GM23338 (cell line): Measurements from ENCODE around the gene TM9SF4. TPM values are rescaled to one million over a fixed set of nuclear protein-coding genes. Genes with fewer than 3 reads are reported as not detected.
A peak's percentile ranks its signal among the peaks of the same experiment; 100 is the strongest.

Experiments
- ATAC-seq: fragments of 200-7000 bp; cut with Tn5 transposase; 3 replicates; pipeline ENCODE4 v1.9.1; 2020
- DNase-seq: peaks from one replicate; pipeline ENCODE4 v3.0.0-alpha.2; 2015; ENCODE audit warnings: low spot score
- H2AFZ ChIP-seq: fragments of 200-600 bp; sonication (generic); 2 replicates; pipeline ENCODE4 v1.8.0; 2016; ENCODE audit warnings: antibody characterized with exemption, mild to moderate bottlenecking, moderate library complexity
- H3F3A ChIP-seq: fragments of 200-600 bp; sonication (generic); replicated peaks from 2 replicates; pipeline ENCODE4 v1.8.0; 2017; ENCODE audit warnings: antibody characterized with exemption, mixed run types, low read depth
- H3K27ac ChIP-seq: fragments of 200-600 bp; sonication (generic); 2 replicates; pipeline ENCODE4 v1.6.1; 2016; ENCODE audit warnings: low read depth
- H3K27me3 ChIP-seq: fragments of 200-600 bp; sonication (generic); 2 replicates; pipeline ENCODE4 v1.8.0; 2016; ENCODE audit warnings: mild to moderate bottlenecking, mixed run types, moderate library complexity; ENCODE audit not compliant: insufficient read depth
- H3K36me3 ChIP-seq: fragments of 200-600 bp; sonication (generic); 2 replicates; pipeline ENCODE4 v1.8.0; 2016; ENCODE audit warnings: mild to moderate bottlenecking; ENCODE audit not compliant: insufficient read depth
- H3K4me1 ChIP-seq: fragments of 200-600 bp; sonication (generic); 2 replicates; pipeline ENCODE4 v1.8.0; 2016; ENCODE audit warnings: mild to moderate bottlenecking, moderate library complexity; ENCODE audit not compliant: insufficient read depth
- H3K4me2 ChIP-seq: fragments of 200-600 bp; sonication (generic); 2 replicates; pipeline ENCODE4 v1.7.1; 2017; ENCODE audit warnings: mixed run types
- H3K4me3 ChIP-seq: fragments of 200-600 bp; sonication (generic); 2 replicates; pipeline ENCODE4 v1.6.1; 2016; ENCODE audit warnings: mixed run types
- H3K79me2 ChIP-seq: fragments of 200-600 bp; sonication (generic); replicated peaks from 2 replicates; pipeline ENCODE4 v1.8.0; 2017; ENCODE audit warnings: mild to moderate bottlenecking; ENCODE audit not compliant: insufficient read depth
- H3K9me2 ChIP-seq: fragments of 200-600 bp; sonication (generic); 2 replicates; pipeline ENCODE4 v1.8.0; 2017; ENCODE audit not compliant: insufficient read depth
- H4K20me1 ChIP-seq: fragments of 200-600 bp; sonication (generic); replicated peaks from 2 replicates; pipeline ENCODE4 v1.8.0; 2017; ENCODE audit warnings: mild to moderate bottlenecking; ENCODE audit not compliant: insufficient read depth
- H3K27ac Mint-ChIP-seq: 2 replicates; pipeline ENCODE4 v1.8.0; 2020; ENCODE audit warnings: inconsistent platforms, mild to moderate bottlenecking, moderate library complexity, mixed read lengths
- H3K27me3 Mint-ChIP-seq: 3 replicates; pipeline ENCODE4 v1.8.0; 2022; ENCODE audit warnings: low read depth, mild to moderate bottlenecking, moderate library complexity, mixed read lengths, inconsistent platforms; ENCODE audit not compliant: insufficient read depth, poor library complexity
- H3K36me3 Mint-ChIP-seq: 3 replicates; pipeline ENCODE4 v1.8.0; 2021; ENCODE audit warnings: low read depth, mild to moderate bottlenecking, inconsistent platforms, moderate library complexity, mixed read lengths
- H3K4me1 Mint-ChIP-seq: 3 replicates; pipeline ENCODE4 v1.8.0; 2020; ENCODE audit warnings: mild to moderate bottlenecking, inconsistent platforms, mixed read lengths
- H3K4me3 Mint-ChIP-seq: 3 replicates; pipeline ENCODE4 v1.8.0; 2021; ENCODE audit warnings: moderate library complexity, mild to moderate bottlenecking, inconsistent platforms, mixed read lengths
- H3K9me3 Mint-ChIP-seq: 3 replicates; pipeline ENCODE4 v1.8.0; 2020; ENCODE audit warnings: moderate library complexity, mild to moderate bottlenecking, inconsistent platforms, mixed read lengths
- CREB1 ChIP-seq: fragments of 250-450 bp; sonication (Bioruptor Pico); IDR thresholded peaks from 2 replicates; pipeline ENCODE4 v1.5.0; 2020; ENCODE audit warnings: low read depth, mild to moderate bottlenecking, moderate library complexity
- ETS1 ChIP-seq: IDR thresholded peaks from 2 replicates; pipeline ENCODE4 v1.6.1; 2016; ENCODE audit warnings: antibody characterized with exemption
- EZH2 ChIP-seq: fragments of 200-600 bp; sonication (generic); IDR thresholded peaks from one replicate; pipeline ENCODE4 v1.8.0; 2017; ENCODE audit warnings: antibody characterized with exemption, mild to moderate bottlenecking, low read depth; ENCODE audit not compliant: unreplicated experiment
- EZH2phosphoT487 ChIP-seq: fragments of 200-600 bp; sonication (generic); IDR thresholded peaks from one replicate; pipeline ENCODE4 v1.8.1; 2018; ENCODE audit warnings: antibody characterized with exemption; ENCODE audit not compliant: unreplicated experiment
- JUNB ChIP-seq: IDR thresholded peaks from one replicate; pipeline ENCODE4 v1.6.1; 2016; ENCODE audit warnings: antibody characterized with exemption; ENCODE audit not compliant: unreplicated experiment
- NANOG ChIP-seq: IDR thresholded peaks from 2 replicates; pipeline ENCODE4 v1.6.1; 2016; ENCODE audit warnings: antibody characterized with exemption, borderline replicate concordance
- POLR2AphosphoS5 ChIP-seq: IDR thresholded peaks from 2 replicates; pipeline ENCODE4 v1.6.1; 2016; ENCODE audit warnings: antibody characterized with exemption, low read depth
- REST ChIP-seq: IDR thresholded peaks from one replicate; pipeline ENCODE4 v1.6.1; 2018; ENCODE audit warnings: antibody characterized with exemption; ENCODE audit not compliant: unreplicated experiment
- STAT1 ChIP-seq: IDR thresholded peaks from one replicate; pipeline ENCODE4 v1.6.1; 2016; ENCODE audit warnings: antibody characterized with exemption; ENCODE audit not compliant: unreplicated experiment
- ZNF114 ChIP-seq: fragments of 250-450 bp; sonication (Bioruptor Pico); IDR thresholded peaks from 2 replicates; pipeline ENCODE4 v1.5.0; 2020; ENCODE audit warnings: mild to moderate bottlenecking, moderate library complexity
- ZNF331 ChIP-seq: fragments of 250-450 bp; sonication (Bioruptor Pico); IDR thresholded peaks from 2 replicates; pipeline ENCODE4 v1.5.0; 2020; ENCODE audit warnings: low read depth, mild to moderate bottlenecking, moderate library complexity
- polyA plus RNA-seq: library from polyadenylated mRNA; unstranded; fragments of >200 nt; fragmentation: Nextera tagmentation; extraction: Ambion mirVana; gene quantifications from 2 replicates; pipeline ENCODE4 v1.2.1, GENCODE V29; 2016
- total RNA-seq: library from RNA; depleted of rRNA; stranded (reverse); fragments of >200 nt; shearing (Covaris generic); gene quantifications from 2 replicates; pipeline ENCODE4 v1.2.3, GENCODE V29; 2014
- TF ChIP-seq, protein P1 (sequence below), 2 experiments: fragments of 200-600 bp in 1 of 2; sonication (generic) in 1 of 2; conservative IDR thresholded peaks; 2 replicates each; pipeline versions ENCODE4 v1.5.1 to v1.6.1; 2016 to 2017; ENCODE audit warnings: antibody characterized with exemption in 2 of 2, low read depth in 2 of 2, mild to moderate bottlenecking in 2 of 2, moderate library complexity in 1 of 2
- TF ChIP-seq, protein P2 (sequence below): fragments of 250-450 bp; sonication (Bioruptor Pico); IDR thresholded peaks from 2 replicates; pipeline ENCODE4 v1.5.0; 2020; ENCODE audit warnings: mild to moderate bottlenecking, moderate library complexity

TM9SF4 gene
- total and polyA plus RNA-seq, 2 experiments from 2014 or later = 20.4 to 52.6 TPM

DNA sequence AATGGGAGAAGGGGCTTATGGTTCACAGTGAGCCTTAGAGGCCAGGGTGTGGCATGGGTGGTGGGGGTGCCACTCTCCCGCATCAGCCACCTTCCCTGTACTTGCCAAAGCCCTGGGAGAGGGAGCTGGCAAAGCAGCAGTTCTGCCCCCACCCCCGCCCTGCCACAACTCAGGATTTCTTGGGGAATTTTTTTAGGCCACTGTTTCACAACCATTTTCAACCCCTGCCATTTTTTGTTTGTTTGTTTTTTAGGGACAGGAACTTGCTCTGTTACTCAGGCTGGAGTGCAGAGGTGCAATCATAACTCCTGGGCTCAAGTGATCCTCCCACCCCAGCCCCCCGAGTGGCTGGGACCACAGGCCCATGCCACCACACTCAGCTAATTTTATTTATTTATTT lies 22.4 kb upstream of the TM9SF4 start:
- Mint-ChIP-seq H3K4me3 (no peak overlapping the region), H3K27me3 (peaks cover 13% of the 10 kb centered on the region), H3K27ac (no peak overlapping the region), H3K4me1 (peaks cover 36% of the 10 kb centered on the region), H3K9me3 (peaks cover 6% of the 10 kb centered on the region; the same call in 2 of the 3 replicates), H3K36me3 (no peaks in the 10 kb centered on the region; the same call in 1 of the 3 replicates)
- Histone ChIP-seq H3K36me3 (no peaks in the 10 kb centered on the region), H3K4me1 (peaks cover 25% of the 10 kb centered on the region), H4K20me1 (no peaks in the 10 kb centered on the region), H3K4me3 (no peak overlapping the region), H3K27ac (no peak overlapping the region), H3K9me2 (no peaks in the 10 kb centered on the region), H2AFZ (peak overlapping the region; percentile 69; the same call in 1 of the 2 replicates), H3K4me2 (no peak overlapping the region), H3K27me3 (no peaks in the 10 kb centered on the region), H3F3A (peaks cover 23% of the 10 kb centered on the region), H3K79me2 (no peaks in the 10 kb centered on the region)
- DNase-seq (no peak), ATAC-seq (no peak)
- TF ChIP-seq EZH2phosphoT487 (no peak), ETS1 (no peak), ZNF331 (CRISPR knock-in tag) (no peak), POLR2AphosphoS5 (no peak), ZNF114 (no peak), NANOG (no peak), REST (no peak), CREB1 (CRISPR knock-in tag) (no peak), EZH2 (no peak), STAT1 (no peak), JUNB (no peak)
- TF ChIP-seq, protein P1, sequence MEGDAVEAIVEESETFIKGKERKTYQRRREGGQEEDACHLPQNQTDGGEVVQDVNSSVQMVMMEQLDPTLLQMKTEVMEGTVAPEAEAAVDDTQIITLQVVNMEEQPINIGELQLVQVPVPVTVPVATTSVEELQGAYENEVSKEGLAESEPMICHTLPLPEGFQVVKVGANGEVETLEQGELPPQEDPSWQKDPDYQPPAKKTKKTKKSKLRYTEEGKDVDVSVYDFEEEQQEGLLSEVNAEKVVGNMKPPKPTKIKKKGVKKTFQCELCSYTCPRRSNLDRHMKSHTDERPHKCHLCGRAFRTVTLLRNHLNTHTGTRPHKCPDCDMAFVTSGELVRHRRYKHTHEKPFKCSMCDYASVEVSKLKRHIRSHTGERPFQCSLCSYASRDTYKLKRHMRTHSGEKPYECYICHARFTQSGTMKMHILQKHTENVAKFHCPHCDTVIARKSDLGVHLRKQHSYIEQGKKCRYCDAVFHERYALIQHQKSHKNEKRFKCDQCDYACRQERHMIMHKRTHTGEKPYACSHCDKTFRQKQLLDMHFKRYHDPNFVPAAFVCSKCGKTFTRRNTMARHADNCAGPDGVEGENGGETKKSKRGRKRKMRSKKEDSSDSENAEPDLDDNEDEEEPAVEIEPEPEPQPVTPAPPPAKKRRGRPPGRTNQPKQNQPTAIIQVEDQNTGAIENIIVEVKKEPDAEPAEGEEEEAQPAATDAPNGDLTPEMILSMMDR (conservative IDR thresholded peaks at IDR 0.05; ENCODE audit: low read depth in 2 of 2) = no peak
- TF ChIP-seq, protein P2, sequence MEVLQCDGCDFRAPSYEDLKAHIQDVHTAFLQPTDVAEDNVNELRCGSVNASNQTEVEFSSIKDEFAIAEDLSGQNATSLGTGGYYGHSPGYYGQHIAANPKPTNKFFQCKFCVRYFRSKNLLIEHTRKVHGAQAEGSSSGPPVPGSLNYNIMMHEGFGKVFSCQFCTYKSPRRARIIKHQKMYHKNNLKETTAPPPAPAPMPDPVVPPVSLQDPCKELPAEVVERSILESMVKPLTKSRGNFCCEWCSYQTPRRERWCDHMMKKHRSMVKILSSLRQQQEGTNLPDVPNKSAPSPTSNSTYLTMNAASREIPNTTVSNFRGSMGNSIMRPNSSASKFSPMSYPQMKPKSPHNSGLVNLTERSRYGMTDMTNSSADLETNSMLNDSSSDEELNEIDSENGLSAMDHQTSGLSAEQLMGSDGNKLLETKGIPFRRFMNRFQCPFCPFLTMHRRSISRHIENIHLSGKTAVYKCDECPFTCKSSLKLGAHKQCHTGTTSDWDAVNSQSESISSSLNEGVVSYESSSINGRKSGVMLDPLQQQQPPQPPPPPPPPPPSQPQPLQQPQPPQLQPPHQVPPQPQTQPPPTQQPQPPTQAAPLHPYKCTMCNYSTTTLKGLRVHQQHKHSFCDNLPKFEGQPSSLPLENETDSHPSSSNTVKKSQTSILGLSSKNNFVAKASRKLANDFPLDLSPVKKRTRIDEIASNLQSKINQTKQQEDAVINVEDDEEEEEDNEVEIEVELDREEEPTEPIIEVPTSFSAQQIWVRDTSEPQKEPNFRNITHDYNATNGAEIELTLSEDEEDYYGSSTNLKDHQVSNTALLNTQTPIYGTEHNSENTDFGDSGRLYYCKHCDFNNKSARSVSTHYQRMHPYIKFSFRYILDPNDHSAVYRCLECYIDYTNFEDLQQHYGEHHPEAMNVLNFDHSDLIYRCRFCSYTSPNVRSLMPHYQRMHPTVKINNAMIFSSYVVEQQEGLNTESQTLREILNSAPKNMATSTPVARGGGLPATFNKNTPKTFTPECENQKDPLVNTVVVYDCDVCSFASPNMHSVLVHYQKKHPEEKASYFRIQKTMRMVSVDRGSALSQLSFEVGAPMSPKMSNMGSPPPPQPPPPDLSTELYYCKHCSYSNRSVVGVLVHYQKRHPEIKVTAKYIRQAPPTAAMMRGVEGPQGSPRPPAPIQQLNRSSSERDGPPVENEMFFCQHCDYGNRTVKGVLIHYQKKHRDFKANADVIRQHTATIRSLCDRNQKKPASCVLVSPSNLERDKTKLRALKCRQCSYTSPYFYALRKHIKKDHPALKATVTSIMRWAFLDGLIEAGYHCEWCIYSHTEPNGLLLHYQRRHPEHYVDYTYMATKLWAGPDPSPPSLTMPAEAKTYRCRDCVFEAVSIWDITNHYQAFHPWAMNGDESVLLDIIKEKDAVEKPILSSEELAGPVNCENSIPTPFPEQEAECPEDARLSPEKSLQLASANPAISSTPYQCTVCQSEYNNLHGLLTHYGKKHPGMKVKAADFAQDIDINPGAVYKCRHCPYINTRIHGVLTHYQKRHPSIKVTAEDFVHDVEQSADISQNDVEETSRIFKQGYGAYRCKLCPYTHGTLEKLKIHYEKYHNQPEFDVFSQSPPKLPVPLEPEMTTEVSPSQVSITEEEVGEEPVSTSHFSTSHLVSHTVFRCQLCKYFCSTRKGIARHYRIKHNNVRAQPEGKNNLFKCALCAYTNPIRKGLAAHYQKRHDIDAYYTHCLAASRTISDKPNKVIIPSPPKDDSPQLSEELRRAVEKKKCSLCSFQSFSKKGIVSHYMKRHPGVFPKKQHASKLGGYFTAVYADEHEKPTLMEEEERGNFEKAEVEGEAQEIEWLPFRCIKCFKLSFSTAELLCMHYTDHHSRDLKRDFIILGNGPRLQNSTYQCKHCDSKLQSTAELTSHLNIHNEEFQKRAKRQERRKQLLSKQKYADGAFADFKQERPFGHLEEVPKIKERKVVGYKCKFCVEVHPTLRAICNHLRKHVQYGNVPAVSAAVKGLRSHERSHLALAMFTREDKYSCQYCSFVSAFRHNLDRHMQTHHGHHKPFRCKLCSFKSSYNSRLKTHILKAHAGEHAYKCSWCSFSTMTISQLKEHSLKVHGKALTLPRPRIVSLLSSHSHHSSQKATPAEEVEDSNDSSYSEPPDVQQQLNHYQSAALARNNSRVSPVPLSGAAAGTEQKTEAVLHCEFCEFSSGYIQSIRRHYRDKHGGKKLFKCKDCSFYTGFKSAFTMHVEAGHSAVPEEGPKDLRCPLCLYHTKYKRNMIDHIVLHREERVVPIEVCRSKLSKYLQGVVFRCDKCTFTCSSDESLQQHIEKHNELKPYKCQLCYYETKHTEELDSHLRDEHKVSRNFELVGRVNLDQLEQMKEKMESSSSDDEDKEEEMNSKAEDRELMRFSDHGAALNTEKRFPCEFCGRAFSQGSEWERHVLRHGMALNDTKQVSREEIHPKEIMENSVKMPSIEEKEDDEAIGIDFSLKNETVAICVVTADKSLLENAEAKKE (CRISPR knock-in tag) = no peak
